HepG2 (cell line): ENCODE results near the gene MYLK3. TPM values are rescaled to one million over a fixed set of nuclear protein-coding genes. Genes with fewer than 3 reads are reported as not detected.

Source experiments
- ATF4 ChIP-seq, 2 experiments: fragments of 450-650 bp in 1 of 2; sonication (generic) in 1 of 2; formaldehyde crosslinking; IDR thresholded peaks; 2 replicates each; pipeline versions ENCODE4 v1.5.0 to v1.8.0; 2020 to 2022; ENCODE audit warnings: mild to moderate bottlenecking in 1 of 2, missing genetic modification reagents in 1 of 2
- BRCA1 ChIP-seq: sonication (generic); formaldehyde crosslinking; IDR thresholded peaks from 2 replicates; pipeline ENCODE4 v1.4.0; 2020; ENCODE audit warnings: missing genetic modification reagents
- CBX5 ChIP-seq: sonication (generic); formaldehyde crosslinking; IDR thresholded peaks from 2 replicates; pipeline ENCODE4 v1.4.0; 2020; ENCODE audit warnings: missing genetic modification reagents, borderline replicate concordance
- ESRRA ChIP-seq: sonication (generic); formaldehyde crosslinking; IDR thresholded peaks from 2 replicates; pipeline ENCODE4 v1.5.1; 2020; ENCODE audit warnings: mild to moderate bottlenecking, low read depth, missing genetic modification reagents
- HDAC6 ChIP-seq: fragments of 200-600 bp; sonication (generic); IDR thresholded peaks from 2 replicates; pipeline ENCODE4 v1.7.0; 2017; ENCODE audit warnings: mild to moderate bottlenecking, antibody characterized with exemption, low read length, low read depth
- KDM4B ChIP-seq: sonication (generic); formaldehyde crosslinking; IDR thresholded peaks from 2 replicates; pipeline ENCODE4 v1.4.0; 2020; ENCODE audit warnings: missing genetic modification reagents
- NCOR1 ChIP-seq: fragments of 200-600 bp; sonication (generic); IDR thresholded peaks from 2 replicates; pipeline ENCODE4 v1.7.0; 2017; ENCODE audit warnings: antibody characterized with exemption, low read length, borderline replicate concordance
- NFIB ChIP-seq: sonication (generic); formaldehyde crosslinking; IDR thresholded peaks from 2 replicates; pipeline ENCODE4 v1.9.0; 2021; ENCODE audit warnings: missing genetic modification reagents, mild to moderate bottlenecking, borderline replicate concordance
- NONO ChIP-seq, 2 experiments: fragments of 450-650 bp in 1 of 2; sonication (generic) in 1 of 2; formaldehyde crosslinking in 1 of 2; IDR thresholded peaks in 1 of 2; conservative IDR thresholded peaks in 1 of 2; 2 replicates each; pipeline versions ENCODE4 v1.6.1 to v1.8.0; 2017 to 2022; ENCODE audit warnings: mild to moderate bottlenecking in 1 of 2, missing genetic modification reagents in 1 of 2, moderate library complexity in 1 of 2
- RERE ChIP-seq: IDR thresholded peaks from 2 replicates; pipeline ENCODE4 v1.6.1; 2016; ENCODE audit warnings: low read depth, missing genetic modification reagents, missing compliant biosample characterization
- RFXAP ChIP-seq: sonication (generic); formaldehyde crosslinking; IDR thresholded peaks from 2 replicates; pipeline ENCODE4 v1.4.0; 2020; ENCODE audit warnings: missing genetic modification reagents, borderline replicate concordance
- THRA ChIP-seq: sonication (generic); formaldehyde crosslinking; IDR thresholded peaks from 2 replicates; pipeline ENCODE4 v1.4.0; 2020; ENCODE audit warnings: missing genetic modification reagents, borderline replicate concordance
- ZEB1 ChIP-seq: IDR thresholded peaks from 2 replicates; pipeline ENCODE4 v1.6.1; 2012; ENCODE audit warnings: mild to moderate bottlenecking, low read depth, inconsistent platforms; ENCODE audit not compliant: insufficient replicate concordance
- ZNF513 ChIP-seq: sonication (generic); formaldehyde crosslinking; conservative IDR thresholded peaks from 2 replicates; pipeline ENCODE4 v1.5.0; 2020; ENCODE audit warnings: missing genetic modification reagents
- ZNF746 ChIP-seq: sonication (generic); formaldehyde crosslinking; IDR thresholded peaks from 2 replicates; pipeline ENCODE4 v1.8.0; 2022; ENCODE audit warnings: mild to moderate bottlenecking, missing genetic modification reagents
- ZNF816 ChIP-seq: sonication (generic); formaldehyde crosslinking; IDR thresholded peaks from 2 replicates; pipeline ENCODE4 v1.8.0; 2022; ENCODE audit warnings: missing genetic modification reagents, mild to moderate bottlenecking, borderline replicate concordance
- ZNF891 ChIP-seq: sonication (generic); formaldehyde crosslinking; IDR thresholded peaks from 2 replicates; pipeline ENCODE4 v1.5.0; 2020; ENCODE audit warnings: mild to moderate bottlenecking, missing genetic modification reagents
- polyA plus RNA-seq, 8 experiments: library from polyadenylated mRNA; depleted of rRNA in 3 of 8; stranded (reverse) in 7 of 8; unstranded in 1 of 8; fragments of >200 nt; fragmentation: Illumina TruSeq in 4 of 8; extraction: Trizol in 4 of 8; gene quantifications; 2 replicates each; pipeline versions ENCODE4 v1.2.1 to v1.2.3, GENCODE V29; 2011 to 2016; ENCODE audit warnings: low read depth in 4 of 8, missing spikeins in 1 of 8, mixed read lengths in 1 of 8; ENCODE audit not compliant: insufficient read depth in 1 of 8
- total RNA-seq, 5 experiments: library from RNA; depleted of rRNA; stranded (reverse); fragments of >200 nt; fragmentation: Illumina TruSeq; extraction: Trizol; gene quantifications; 2 replicates each; pipeline ENCODE4 v1.2.3, GENCODE V29; 2016; ENCODE audit warnings: low read depth in 1 of 5
- TF ChIP-seq, protein P1 (sequence below): sonication (generic); formaldehyde crosslinking; IDR thresholded peaks from 2 replicates; pipeline ENCODE4 v1.5.1; 2020; ENCODE audit warnings: missing genetic modification reagents, mild to moderate bottlenecking, borderline replicate concordance

The MYLK3 gene
- total and polyA plus RNA-seq, 2 of the 13 experiments (the other 11 are each of a cell fraction or from before 2014, with no cell fraction given) = 0.04 to 0.18 TPM

- TF ChIP-seq RERE (CRISPR knock-in tag) = 0 out of 2 replicates have a peak, but pooled peaks have one; percentile 29
- TF ChIP-seq BRCA1 (CRISPR knock-in tag) = no peak
- TF ChIP-seq CBX5 (CRISPR knock-in tag) = no peak
- no peak for TF ChIP-seq ATF4 (CRISPR knock-in tag; IDR thresholded peaks at IDR 0.05)
- no peak for TF ChIP-seq NFIB
- peak; percentile 60; the same call in 1 of the 2 replicates for TF ChIP-seq NCOR1
- no peak for TF ChIP-seq ZNF513 (CRISPR knock-in tag)
- TF ChIP-seq ESRRA (CRISPR knock-in tag) = no peak
- no peak for TF ChIP-seq THRA (CRISPR knock-in tag)
- TF ChIP-seq NONO (IDR thresholded peaks at IDR 0.05) = no peak
- no peak for TF ChIP-seq NONO (CRISPR knock-in tag; conservative IDR thresholded peaks at IDR 0.05)
- TF ChIP-seq HDAC6 = no peak
- TF ChIP-seq ZEB1 = no peak
- no peak for TF ChIP-seq KDM4B
- TF ChIP-seq RFXAP (CRISPR knock-in tag) = no peak
- no peak for TF ChIP-seq ZNF816 (CRISPR knock-in tag)
- TF ChIP-seq, protein P1, sequence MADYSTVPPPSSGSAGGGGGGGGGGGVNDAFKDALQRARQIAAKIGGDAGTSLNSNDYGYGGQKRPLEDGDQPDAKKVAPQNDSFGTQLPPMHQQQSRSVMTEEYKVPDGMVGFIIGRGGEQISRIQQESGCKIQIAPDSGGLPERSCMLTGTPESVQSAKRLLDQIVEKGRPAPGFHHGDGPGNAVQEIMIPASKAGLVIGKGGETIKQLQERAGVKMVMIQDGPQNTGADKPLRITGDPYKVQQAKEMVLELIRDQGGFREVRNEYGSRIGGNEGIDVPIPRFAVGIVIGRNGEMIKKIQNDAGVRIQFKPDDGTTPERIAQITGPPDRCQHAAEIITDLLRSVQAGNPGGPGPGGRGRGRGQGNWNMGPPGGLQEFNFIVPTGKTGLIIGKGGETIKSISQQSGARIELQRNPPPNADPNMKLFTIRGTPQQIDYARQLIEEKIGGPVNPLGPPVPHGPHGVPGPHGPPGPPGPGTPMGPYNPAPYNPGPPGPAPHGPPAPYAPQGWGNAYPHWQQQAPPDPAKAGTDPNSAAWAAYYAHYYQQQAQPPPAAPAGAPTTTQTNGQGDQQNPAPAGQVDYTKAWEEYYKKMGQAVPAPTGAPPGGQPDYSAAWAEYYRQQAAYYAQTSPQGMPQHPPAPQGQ (CRISPR knock-in tag) = no peak
- TF ChIP-seq ZNF891 = no peak
- no peak for TF ChIP-seq ZNF746 (CRISPR knock-in tag)
Observed at GRCh38 chr16:46788891-46789474, 40.8 kb upstream of the MYLK3 start (continued).
